ENCODE results near the gene KRT222.

KRT222 gene

DNA sequence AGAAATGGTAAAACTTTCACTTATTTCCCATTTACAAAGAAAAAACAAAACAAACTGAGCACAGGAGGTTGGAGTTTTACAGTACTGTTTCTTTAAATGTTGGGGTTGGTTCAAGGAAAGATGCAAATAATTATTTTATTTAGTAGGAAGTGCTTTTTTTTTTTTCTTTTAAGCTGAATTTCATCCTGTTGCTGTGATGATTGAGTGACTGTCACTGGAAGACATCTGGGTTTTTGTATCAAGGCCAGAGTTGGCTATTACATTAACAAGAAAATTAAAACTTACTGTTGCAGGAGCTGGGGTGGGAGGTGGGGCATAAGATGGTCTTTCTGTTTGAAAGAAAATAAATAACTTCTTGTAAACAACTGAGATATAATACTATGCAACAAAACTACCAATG is 19.7 kb downstream of the KRT222 start:
- TF ChIP-seq L3MBTL2 (conservative IDR thresholded peaks at IDR 0.05) (no peak), CTBP1 (IDR thresholded peaks at IDR 0.05; ENCODE audit: borderline replicate concordance) (no peak), ELF4 (IDR thresholded peaks at IDR 0.05) (no peak), ZNF384 (IDR thresholded peaks at IDR 0.05) (no peak), NFRKB (IDR thresholded peaks at IDR 0.05) (no peak), FOXM1 (IDR thresholded peaks at IDR 0.05; ENCODE audit: borderline replicate concordance) (no peak), FOXK2 (IDR thresholded peaks at IDR 0.05) (no peak), ARNT (IDR thresholded peaks at IDR 0.05) (no peak), HDGF (IDR thresholded peaks at IDR 0.05; ENCODE audit: borderline replicate concordance) (no peak)
- TF ChIP-seq, protein P1, sequence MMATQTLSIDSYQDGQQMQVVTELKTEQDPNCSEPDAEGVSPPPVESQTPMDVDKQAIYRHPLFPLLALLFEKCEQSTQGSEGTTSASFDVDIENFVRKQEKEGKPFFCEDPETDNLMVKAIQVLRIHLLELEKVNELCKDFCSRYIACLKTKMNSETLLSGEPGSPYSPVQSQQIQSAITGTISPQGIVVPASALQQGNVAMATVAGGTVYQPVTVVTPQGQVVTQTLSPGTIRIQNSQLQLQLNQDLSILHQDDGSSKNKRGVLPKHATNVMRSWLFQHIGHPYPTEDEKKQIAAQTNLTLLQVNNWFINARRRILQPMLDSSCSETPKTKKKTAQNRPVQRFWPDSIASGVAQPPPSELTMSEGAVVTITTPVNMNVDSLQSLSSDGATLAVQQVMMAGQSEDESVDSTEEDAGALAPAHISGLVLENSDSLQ (IDR thresholded peaks at IDR 0.05): no peak
- DNase-seq (ENCODE audit: extremely low spot score): no peak
- ChIA-PET POLR2A (no interaction called here), CTCF (no interaction called here)

DNA sequence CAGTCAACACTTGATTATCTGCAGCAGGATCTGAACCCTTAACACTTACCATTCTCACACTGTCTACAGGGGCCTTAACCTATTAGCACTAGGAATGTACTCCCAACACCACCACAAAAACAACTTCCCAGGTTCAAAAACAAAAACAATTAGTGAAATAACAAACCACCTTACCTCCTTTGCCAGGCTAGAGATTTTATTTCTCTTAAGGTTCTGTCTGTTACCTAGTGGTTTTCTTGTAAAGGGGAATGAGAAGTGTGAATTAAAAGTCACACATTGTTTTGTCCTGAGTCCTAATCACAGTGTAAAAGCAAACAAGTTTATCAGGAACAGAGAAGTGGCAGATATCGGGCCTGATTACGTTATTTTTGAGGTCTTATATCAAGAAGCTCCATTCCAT is 27.0 kb downstream of the KRT222 start:
- ChIA-PET POLR2A (interaction anchor here (1.2 kb wide), 1 partner anchor 9 kb away, joined by 4 read pairs; the partner anchor contains the start of gene SMARCE1), CTCF (no interaction called here)
- DNase-seq (ENCODE audit: extremely low spot score): no peak
- TF ChIP-seq FOXK2 (IDR thresholded peaks at IDR 0.05): no peak
- no peak for TF ChIP-seq BHLHE40 (IDR thresholded peaks at IDR 0.05; ENCODE audit: borderline replicate concordance)
- TF ChIP-seq CTBP1 (IDR thresholded peaks at IDR 0.05; ENCODE audit: borderline replicate concordance): no peak
- no peak for TF ChIP-seq FOXM1 (IDR thresholded peaks at IDR 0.05; ENCODE audit: borderline replicate concordance)
- no peak for TF ChIP-seq SUZ12 (IDR thresholded peaks at IDR 0.05)
- no peak for TF ChIP-seq ELF4 (IDR thresholded peaks at IDR 0.05)
- no peak for TF ChIP-seq SP1 (IDR thresholded peaks at IDR 0.05)
- TF ChIP-seq, protein P1 (IDR thresholded peaks at IDR 0.05): no peak
- no peak for TF ChIP-seq ARNT (IDR thresholded peaks at IDR 0.05)
- no peak for TF ChIP-seq FOXA1 (IDR thresholded peaks at IDR 0.05)
- TF ChIP-seq L3MBTL2 (conservative IDR thresholded peaks at IDR 0.05): no peak
- TF ChIP-seq LEF1 (IDR thresholded peaks at IDR 0.05; ENCODE audit: borderline replicate concordance): no peak
- no peak for TF ChIP-seq TARDBP (IDR thresholded peaks at IDR 0.05)
- no peak for TF ChIP-seq NFRKB (IDR thresholded peaks at IDR 0.05)
- no peak for TF ChIP-seq ZNF384 (IDR thresholded peaks at IDR 0.05)
- no peak for TF ChIP-seq HDGF (IDR thresholded peaks at IDR 0.05; ENCODE audit: borderline replicate concordance)

DNA sequence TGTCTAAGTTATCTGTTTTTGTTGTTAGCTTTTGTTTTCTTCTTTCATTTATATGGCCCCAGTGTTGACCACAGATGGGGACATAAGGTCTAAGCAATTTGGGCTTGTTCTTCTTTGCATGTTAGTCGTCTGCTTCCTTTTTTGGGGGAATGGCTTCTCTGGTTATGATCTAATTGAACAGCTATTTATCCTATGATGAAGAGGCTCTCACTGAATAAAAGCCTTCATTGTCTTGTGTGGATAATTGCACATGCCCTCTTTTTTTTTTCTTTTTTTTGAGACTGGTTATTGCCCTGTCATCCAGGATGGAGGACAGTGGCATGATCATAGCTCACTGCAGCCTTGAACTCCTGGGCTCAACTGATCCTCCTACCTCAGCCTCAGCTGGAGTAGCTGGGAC is 31.1 kb downstream of the KRT222 start:
- TF ChIP-seq ELF4 (IDR thresholded peaks at IDR 0.05) (no peak), TARDBP (IDR thresholded peaks at IDR 0.05) (no peak), FOXM1 (IDR thresholded peaks at IDR 0.05; ENCODE audit: borderline replicate concordance) (no peak), NFRKB (IDR thresholded peaks at IDR 0.05) (no peak), CTBP1 (IDR thresholded peaks at IDR 0.05; ENCODE audit: borderline replicate concordance) (no peak), SUZ12 (IDR thresholded peaks at IDR 0.05) (no peak), FOXK2 (IDR thresholded peaks at IDR 0.05) (no peak), ARNT (IDR thresholded peaks at IDR 0.05) (no peak), FOXA1 (IDR thresholded peaks at IDR 0.05) (no peak), ZNF384 (IDR thresholded peaks at IDR 0.05) (no peak), HDGF (IDR thresholded peaks at IDR 0.05; ENCODE audit: borderline replicate concordance) (no peak), LEF1 (IDR thresholded peaks at IDR 0.05; ENCODE audit: borderline replicate concordance) (no peak)
- CTCF ChIA-PET: no interaction called here
- no peak for DNase-seq (ENCODE audit: extremely low spot score)
- POLR2A ChIA-PET: interaction anchor here (1.6 kb wide), 1 partner anchor 13 kb away, joined by 8 read pairs; no protein-coding TSS in a partner anchor

DNA sequence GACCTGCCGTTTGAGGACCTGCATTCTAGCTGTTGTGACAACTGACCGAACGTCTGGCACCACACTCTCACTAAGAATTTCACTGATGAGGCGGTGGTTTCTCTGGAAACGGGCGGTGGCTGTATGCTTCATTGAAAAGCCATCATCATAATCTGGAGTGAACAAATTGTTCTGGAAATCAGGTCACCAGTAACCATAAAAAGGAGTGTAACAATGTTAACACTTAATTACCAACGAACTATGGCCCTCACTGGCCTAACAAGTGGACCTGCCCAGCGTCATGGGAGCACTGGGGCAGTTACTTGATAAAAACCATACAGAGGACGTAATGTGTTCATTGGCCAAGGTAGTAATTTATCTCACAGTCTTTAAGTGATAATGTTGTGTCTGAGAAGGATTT is 32.8 kb downstream of the KRT222 start:
- POLR2A ChIA-PET: no interaction called here
- TF ChIP-seq CTBP1 (IDR thresholded peaks at IDR 0.05; ENCODE audit: borderline replicate concordance) (no peak), NFRKB (IDR thresholded peaks at IDR 0.05) (no peak), ELF4 (IDR thresholded peaks at IDR 0.05) (no peak), FOXA1 (IDR thresholded peaks at IDR 0.05) (no peak), L3MBTL2 (conservative IDR thresholded peaks at IDR 0.05) (no peak), ZNF384 (IDR thresholded peaks at IDR 0.05) (no peak), SUZ12 (IDR thresholded peaks at IDR 0.05) (no peak), BHLHE40 (IDR thresholded peaks at IDR 0.05; ENCODE audit: borderline replicate concordance) (no peak), LEF1 (IDR thresholded peaks at IDR 0.05; ENCODE audit: borderline replicate concordance) (no peak), SP1 (IDR thresholded peaks at IDR 0.05) (no peak), ARNT (IDR thresholded peaks at IDR 0.05) (no peak), FOXM1 (IDR thresholded peaks at IDR 0.05; ENCODE audit: borderline replicate concordance) (no peak), HDGF (IDR thresholded peaks at IDR 0.05; ENCODE audit: borderline replicate concordance) (no peak), FOXK2 (IDR thresholded peaks at IDR 0.05) (no peak), TARDBP (IDR thresholded peaks at IDR 0.05) (no peak)
- TF ChIP-seq, protein P1 (IDR thresholded peaks at IDR 0.05): no peak
- DNase-seq (ENCODE audit: extremely low spot score): no peak
- CTCF ChIA-PET: no interaction called here

DNA sequence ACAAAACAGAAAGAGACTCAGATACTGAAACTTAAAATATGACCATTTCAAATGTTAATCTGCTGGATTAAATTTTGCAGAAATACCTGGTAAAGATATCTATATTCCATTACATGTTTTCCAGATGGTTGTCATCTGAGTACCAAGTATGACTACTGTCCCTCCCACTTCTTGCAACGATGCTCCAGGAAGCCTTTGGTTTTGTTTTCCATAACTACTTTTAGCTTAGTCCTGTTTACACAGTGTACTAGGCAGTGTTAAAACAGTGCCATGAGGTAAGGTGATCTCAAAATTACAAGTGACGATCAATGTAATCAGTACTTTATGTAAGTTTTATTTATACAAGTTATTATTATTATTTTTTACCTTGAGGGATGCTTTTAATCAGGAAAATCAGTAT is 35.1 kb downstream of the KRT222 start:
- TF ChIP-seq FOXM1 (IDR thresholded peaks at IDR 0.05; ENCODE audit: borderline replicate concordance) (no peak), BHLHE40 (IDR thresholded peaks at IDR 0.05; ENCODE audit: borderline replicate concordance) (no peak), HDGF (IDR thresholded peaks at IDR 0.05; ENCODE audit: borderline replicate concordance) (no peak), ARNT (IDR thresholded peaks at IDR 0.05) (no peak)
- no peak for DNase-seq (ENCODE audit: extremely low spot score)
- ChIA-PET POLR2A (interaction anchor here (1.9 kb wide), 1 partner anchor 18 kb away, joined by 7 read pairs; the partner anchor contains the start of gene SMARCE1), CTCF (no interaction called here)

DNA sequence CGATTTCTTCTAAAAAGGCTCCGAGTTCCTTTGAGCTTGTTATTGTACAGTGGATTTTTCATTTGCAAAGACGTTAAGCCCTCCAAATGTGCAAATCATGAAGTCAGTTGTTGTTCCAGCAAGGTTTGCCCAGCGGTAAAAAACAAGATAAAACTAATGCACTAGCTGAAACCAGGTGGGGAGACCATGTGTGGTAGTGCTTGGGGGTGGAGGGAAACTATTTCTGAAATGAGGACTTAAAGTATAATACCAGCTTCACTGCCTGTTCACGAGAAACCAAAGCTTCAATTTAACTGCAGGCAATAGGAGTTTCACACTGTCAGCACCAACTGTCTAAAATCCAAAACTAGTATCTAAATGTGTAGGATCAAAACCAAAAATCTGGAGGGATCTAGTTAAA is 39.7 kb downstream of the KRT222 start:
- TF ChIP-seq FOXM1 (IDR thresholded peaks at IDR 0.05; ENCODE audit: borderline replicate concordance) (no peak), NFRKB (IDR thresholded peaks at IDR 0.05) (no peak)
- ChIA-PET CTCF (interaction anchor here (1.4 to 2.2 kb wide), 2 partner anchors 10 to 15 kb away, joined by 3 to 7 read pairs; no protein-coding TSS in a partner anchor), POLR2A (interaction anchor here (1.2 to 2.0 kb wide), 2 partner anchors 10 to 22 kb away, joined by 3 to 12 read pairs; partner anchors contain the start of gene SMARCE1)
- DNase-seq (ENCODE audit: extremely low spot score): no peak
